Breast epithelium (tissue), 3 donors: ENCODE results near the gene CLRN1.

Experiments used
- CTCF ChIP-seq, 3 donors: fragments of 450-650 bp; IDR thresholded peaks; one replicate each; pipeline ENCODE4 v1.5.1; 2016 to 2017; ENCODE audit warnings: antibody characterized with exemption in 3 of 3, mild to moderate bottlenecking in 3 of 3, moderate library complexity in 3 of 3
- POLR2A ChIP-seq: fragments of 450-650 bp; IDR thresholded peaks from one replicate; pipeline ENCODE4 v1.6.1; 2016; ENCODE audit warnings: antibody characterized with exemption, mild to moderate bottlenecking, moderate library complexity
- POLR2AphosphoS5 ChIP-seq, 3 donors: sonication (generic); formaldehyde crosslinking; IDR thresholded peaks; one replicate each; pipeline ENCODE4 v1.6.1; 2017; ENCODE audit warnings: antibody characterized with exemption in 3 of 3

- no peak for TF ChIP-seq POLR2AphosphoS5 (IDR thresholded peaks at IDR 0.05)
- no peak for TF ChIP-seq CTCF (IDR thresholded peaks at IDR 0.05)
- TF ChIP-seq POLR2A = no peak
Observed at GRCh38 chr3:150878290-150878689, 94.2 kb downstream of the CLRN1 start.
